ENCODE measurements around the gene NCBP2L. TPM values are rescaled to one million over a fixed set of nuclear protein-coding genes. Genes with fewer than 3 reads are reported as not detected.

The NCBP2L gene
- total and polyA plus RNA-seq, 2 of the 8 experiments (the other 6 are each of a cell fraction or from before 2014, with no cell fraction given) = not detected

DNA sequence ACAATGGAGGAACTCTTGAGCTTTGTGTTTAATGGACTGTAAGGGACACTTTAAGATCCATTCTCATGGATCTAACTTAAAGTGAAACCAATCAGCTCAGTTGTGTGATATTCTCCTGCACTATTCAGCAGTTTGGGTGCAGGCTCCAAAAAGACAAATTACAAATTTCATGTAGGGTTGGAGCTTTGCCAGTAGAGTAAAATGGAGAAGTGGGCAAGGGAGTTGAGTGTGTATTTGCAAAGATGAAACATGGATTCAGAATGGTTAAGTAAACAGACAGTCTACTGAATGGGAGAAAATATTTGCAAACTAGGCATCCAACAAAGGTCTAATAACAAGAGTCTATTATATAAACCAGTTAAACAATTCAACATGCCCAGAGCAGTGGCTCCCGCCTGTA lies 26.9 kb downstream of the NCBP2L start:
- Histone ChIP-seq H3K79me1 (ENCODE audit: low read depth, low read length) (no peaks in the 10 kb centered on the region), H2BK20ac (ENCODE audit: low read length) (no peak overlapping the region), H2BK120ac (replicated peaks; ENCODE audit: low read depth, low read length) (no peak overlapping the region), H3K36me3 (ENCODE audit: control insufficient read depth in 2 of 4, insufficient read depth in 4 of 4, low read length in 3 of 4) (no peaks in the 10 kb centered on the region), H3K9ac (replicated peaks in 1 of 4; ENCODE audit: extremely low read depth in 1 of 4, low read depth in 3 of 4, low read length in 3 of 4) (no peak overlapping the region), H3K4me3 (ENCODE audit: extremely low read depth in 1 of 4, insufficient read depth in 2 of 4, low read depth in 3 of 4, low read length in 4 of 4) (no peak overlapping the region), H3K79me2 (ENCODE audit: control insufficient read depth in 1 of 2, insufficient read depth in 2 of 2, low read length in 2 of 2) (no peaks in the 10 kb centered on the region), H3K14ac (ENCODE audit: insufficient read length) (no peak overlapping the region), H3K9me3 (ENCODE audit: insufficient read depth in 2 of 2, low read depth in 1 of 2, low read length in 1 of 2) (no peaks in the 10 kb centered on the region), H3K56ac (replicated peaks; ENCODE audit: insufficient read length, low read depth, low read length) (no peak overlapping the region), H3K23me2 (ENCODE audit: low read depth, low read length) (no peaks in the 10 kb centered on the region), H2BK15ac (ENCODE audit: low read length) (no peak overlapping the region), H4K5ac (ENCODE audit: insufficient read length, low read depth, low read length) (no peak overlapping the region), H3K4me1 (replicated peaks in 1 of 4; ENCODE audit: control insufficient read depth in 3 of 4, insufficient read depth in 4 of 4, low read length in 3 of 4) (no peaks in the 10 kb centered on the region), H3K23ac (ENCODE audit: insufficient read length) (no peak overlapping the region), H2BK12ac (ENCODE audit: low read depth, low read length) (no peak overlapping the region), H3K4ac (replicated peaks; ENCODE audit: insufficient read length, low read depth, low read length) (no peak overlapping the region), H2BK5ac (ENCODE audit: low read depth, low read length) (no peak overlapping the region), H4K8ac (ENCODE audit: extremely low read depth, insufficient read depth, low read length) (no peak overlapping the region), H3K18ac (ENCODE audit: extremely low read depth, low read length) (no peak overlapping the region), H4K91ac (replicated peaks; ENCODE audit: insufficient read length, low read length) (no peak overlapping the region), H3K27ac (ENCODE audit: low read depth, low read length) (no peak overlapping the region), H3K27me3 (replicated peaks in 1 of 4; ENCODE audit: control insufficient read depth in 3 of 4, extremely low read depth in 1 of 4, insufficient read depth in 3 of 4, low read length in 3 of 4) (no peaks in the 10 kb centered on the region), H4K20me1 (replicated peaks in 1 of 2; ENCODE audit: control insufficient read depth in 1 of 2, insufficient read depth in 2 of 2, low read length in 2 of 2) (no peaks in the 10 kb centered on the region), H2AK5ac (ENCODE audit: low read depth, low read length) (no peak overlapping the region), H2AFZ (ENCODE audit: low read length) (no peak overlapping the region), H3K4me2 (ENCODE audit: insufficient read depth in 1 of 2, low read depth in 2 of 2, low read length in 2 of 2) (no peak overlapping the region)
- DNase-seq (ENCODE audit: low read depth in 1 of 2, low spot score in 2 of 2) = no peak
- POLR2A ChIA-PET (ENCODE audit: partially characterized antibody) = no interaction called here
- CTCF ChIA-PET (ENCODE audit: partially characterized antibody) = interaction anchor here (0.5 kb wide), 1 partner anchor 24 kb away, joined by 3 read pairs; no protein-coding TSS in a partner anchor
- no peak for FAIRE-seq
- TF ChIP-seq POU5F1 (IDR thresholded peaks at IDR 0.05; ENCODE audit: low read depth, low read length) (no peak), NANOG (IDR thresholded peaks at IDR 0.05; ENCODE audit: insufficient read depth, low read depth, low read length, poor library complexity, severe bottlenecking) (no peak), SIRT6 (IDR thresholded peaks at IDR 0.05; ENCODE audit: low read length) (no peak), SUZ12 (IDR thresholded peaks at IDR 0.05; ENCODE audit: low read length) (no peak), NRF1 (IDR thresholded peaks at IDR 0.05; ENCODE audit: low read depth, low read length) (no peak), GTF2F1 (IDR thresholded peaks at IDR 0.05; ENCODE audit: borderline replicate concordance, low read depth, low read length) (no peak), SIX5 (IDR thresholded peaks at IDR 0.05; ENCODE audit: low read depth, low read length) (no peak), SP4 (IDR thresholded peaks at IDR 0.05; ENCODE audit: low read length) (no peak)
- 71% methylated on average over 1 of the region's 1 CpG; no CpG with 5 or more reads in 1 of the 2 experiments for WGBS, 2 experiments (ENCODE audit: extremely low coverage in 1 of 2, insufficient coverage in 1 of 2, insufficient read length in 1 of 2, insufficient replicate concordance in 2 of 2, low coverage in 1 of 2, low lambda C conversion rate in 2 of 2, missing lambda C conversion rate in 1 of 2)
